HepG2 (cell line): ENCODE results near the gene E2F1. TPM values are rescaled to one million over a fixed set of nuclear protein-coding genes. Genes with fewer than 3 reads are reported as not detected.

Experiments
- EP300 ChIP-seq, 3 experiments: sonication (generic) in 1 of 3; formaldehyde crosslinking in 1 of 3; IDR thresholded peaks; 2 replicates each; pipeline versions ENCODE4 v1.5.1 to v1.6.1; 2011 to 2020; ENCODE audit warnings: low read depth in 2 of 3, low read length in 2 of 3, borderline replicate concordance in 1 of 3, improper control_type of control experiment in 1 of 3, mild to moderate bottlenecking in 1 of 3, missing genetic modification reagents in 1 of 3, moderate library complexity in 1 of 3
- HES4 ChIP-seq: sonication (generic); formaldehyde crosslinking; IDR thresholded peaks from 2 replicates; pipeline ENCODE4 v1.9.0; 2021; ENCODE audit warnings: mild to moderate bottlenecking, missing genetic modification reagents, borderline replicate concordance
- KIAA2018 ChIP-seq: sonication (generic); formaldehyde crosslinking; IDR thresholded peaks from 2 replicates; pipeline ENCODE4 v1.5.0; 2020; ENCODE audit warnings: mild to moderate bottlenecking, missing genetic modification reagents, borderline replicate concordance
- MTF2 ChIP-seq: sonication (generic); formaldehyde crosslinking; IDR thresholded peaks from 2 replicates; pipeline ENCODE4 v1.5.0; 2020; ENCODE audit warnings: missing genetic modification reagents, borderline replicate concordance
- TAF15 ChIP-seq: fragments of 200-400 bp; formaldehyde crosslinking; IDR thresholded peaks from one replicate; pipeline ENCODE4 v1.6.1; 2018; ENCODE audit warnings: mild to moderate bottlenecking, low read depth, low read length; ENCODE audit not compliant: poor library complexity, severe bottlenecking
- XBP1 ChIP-seq: sonication (generic); formaldehyde crosslinking; IDR thresholded peaks from 2 replicates; pipeline ENCODE4 v1.5.0; 2020; ENCODE audit warnings: missing genetic modification reagents
- ZHX2 ChIP-seq, 2 experiments: sonication (generic) in 1 of 2; formaldehyde crosslinking in 1 of 2; IDR thresholded peaks; 2 replicates each; pipeline versions ENCODE4 v1.6.1 to v1.9.0; 2014 to 2022; ENCODE audit warnings: antibody characterized with exemption in 1 of 2, borderline replicate concordance in 1 of 2, inconsistent platforms in 1 of 2, low read depth in 1 of 2, missing genetic modification reagents in 1 of 2
- ZNF564 ChIP-seq: sonication (generic); formaldehyde crosslinking; IDR thresholded peaks from 2 replicates; pipeline ENCODE4 v1.8.1; 2023; ENCODE audit warnings: mild to moderate bottlenecking, missing genetic modification reagents
- polyA plus RNA-seq, 8 experiments: library from polyadenylated mRNA; depleted of rRNA in 3 of 8; stranded (reverse) in 7 of 8; unstranded in 1 of 8; fragments of >200 nt; fragmentation: Illumina TruSeq in 4 of 8; extraction: Trizol in 4 of 8; gene quantifications; 2 replicates each; pipeline versions ENCODE4 v1.2.1 to v1.2.3, GENCODE V29; 2011 to 2016; ENCODE audit warnings: low read depth in 4 of 8, missing spikeins in 1 of 8, mixed read lengths in 1 of 8; ENCODE audit not compliant: insufficient read depth in 1 of 8
- total RNA-seq, 5 experiments: library from RNA; depleted of rRNA; stranded (reverse); fragments of >200 nt; fragmentation: Illumina TruSeq; extraction: Trizol; gene quantifications; 2 replicates each; pipeline ENCODE4 v1.2.3, GENCODE V29; 2016; ENCODE audit warnings: low read depth in 1 of 5

The E2F1 gene
- total and polyA plus RNA-seq, 2 of the 13 experiments (the other 11 are each of a cell fraction or from before 2014, with no cell fraction given), result 25.5 to 39.4 TPM

GRCh38 chr20:33686100-33686983 is at the start of gene E2F1 (continued):
- TF ChIP-seq KIAA2018, result no peak
- no peak for TF ChIP-seq XBP1 (CRISPR knock-in tag)
- TF ChIP-seq HES4, result no peak
- TF ChIP-seq TAF15, result no peak
- TF ChIP-seq MTF2, result no peak
- TF ChIP-seq ZHX2 (IDR thresholded peaks at IDR 0.05; ENCODE audit: low read depth), result peak; percentile 26; the same call in 1 of the 2 replicates
- peak; percentile 93 for TF ChIP-seq ZHX2 (CRISPR knock-in tag; IDR thresholded peaks at IDR 0.05; ENCODE audit: borderline replicate concordance)
- TF ChIP-seq ZNF564 (CRISPR knock-in tag), result peak; percentile 75; the same call in 1 of the 2 replicates
- TF ChIP-seq EP300 (IDR thresholded peaks at IDR 0.05; ENCODE audit: low read depth in 2 of 2, low read length in 2 of 2), result no peak
- TF ChIP-seq EP300 (CRISPR knock-in tag; IDR thresholded peaks at IDR 0.05; ENCODE audit: borderline replicate concordance), result no peak
